ENCODE data around the gene LIPM. TPM values are rescaled to one million over a fixed set of nuclear protein-coding genes. Genes with fewer than 3 reads are reported as not detected.

Gene LIPM
- total RNA-seq, 1 experiment from 2014 or later = not detected

DNA sequence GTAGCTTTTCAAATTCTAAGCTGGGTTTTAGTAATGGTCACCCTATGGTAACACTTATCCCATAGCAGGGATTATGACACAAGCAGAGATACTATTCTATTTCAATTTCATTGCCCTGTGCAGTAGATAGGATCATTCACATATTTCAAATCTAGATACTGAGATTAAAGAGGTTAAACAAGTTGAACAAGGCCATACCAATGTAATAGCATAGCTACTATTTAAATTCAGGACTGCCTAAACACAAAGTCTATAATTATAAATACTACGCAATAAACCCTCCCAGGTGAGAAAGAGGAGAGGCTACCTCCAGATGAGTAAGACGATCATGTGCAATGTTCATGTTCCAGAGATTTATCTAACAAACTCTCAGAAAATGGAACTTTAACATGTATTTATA, 1.1 kb downstream of the LIPM start:
- H3K4me1 ChIP-seq (ENCODE audit: insufficient read depth, low read length) = no peaks in the 10 kb centered on the region
- H3K9ac ChIP-seq (ENCODE audit: low read length) = no peak overlapping the region
- no peaks in the 10 kb centered on the region for H3F3A ChIP-seq (ENCODE audit: low read length, unreplicated experiment)
- H4K20me1 ChIP-seq (ENCODE audit: low read length) = no peaks in the 10 kb centered on the region
- H3K4me2 ChIP-seq (ENCODE audit: low read length) = no peak overlapping the region
- DNase-seq (no peak), ATAC-seq (no peak)
- H3K9me2 ChIP-seq (replicated peaks; ENCODE audit: low read length) = no peaks in the 10 kb centered on the region
- BruUV-seq (replicated peaks) = no TSS peak
- H3K79me2 ChIP-seq (ENCODE audit: low read length) = no peaks in the 10 kb centered on the region
- POLR2A ChIA-PET (ENCODE audit: unreplicated experiment) = no interaction called here
- H3K4me3 ChIP-seq (ENCODE audit: low read length) = no peak overlapping the region
- no peak overlapping the region for H3K27ac ChIP-seq (ENCODE audit: low read length)
- no peak for TF ChIP-seq EZH2 (IDR thresholded peaks at IDR 0.05; ENCODE audit: low read length, unreplicated experiment)
- TF ChIP-seq, protein P1, sequence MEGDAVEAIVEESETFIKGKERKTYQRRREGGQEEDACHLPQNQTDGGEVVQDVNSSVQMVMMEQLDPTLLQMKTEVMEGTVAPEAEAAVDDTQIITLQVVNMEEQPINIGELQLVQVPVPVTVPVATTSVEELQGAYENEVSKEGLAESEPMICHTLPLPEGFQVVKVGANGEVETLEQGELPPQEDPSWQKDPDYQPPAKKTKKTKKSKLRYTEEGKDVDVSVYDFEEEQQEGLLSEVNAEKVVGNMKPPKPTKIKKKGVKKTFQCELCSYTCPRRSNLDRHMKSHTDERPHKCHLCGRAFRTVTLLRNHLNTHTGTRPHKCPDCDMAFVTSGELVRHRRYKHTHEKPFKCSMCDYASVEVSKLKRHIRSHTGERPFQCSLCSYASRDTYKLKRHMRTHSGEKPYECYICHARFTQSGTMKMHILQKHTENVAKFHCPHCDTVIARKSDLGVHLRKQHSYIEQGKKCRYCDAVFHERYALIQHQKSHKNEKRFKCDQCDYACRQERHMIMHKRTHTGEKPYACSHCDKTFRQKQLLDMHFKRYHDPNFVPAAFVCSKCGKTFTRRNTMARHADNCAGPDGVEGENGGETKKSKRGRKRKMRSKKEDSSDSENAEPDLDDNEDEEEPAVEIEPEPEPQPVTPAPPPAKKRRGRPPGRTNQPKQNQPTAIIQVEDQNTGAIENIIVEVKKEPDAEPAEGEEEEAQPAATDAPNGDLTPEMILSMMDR (conservative IDR thresholded peaks at IDR 0.05; ENCODE audit: low read depth, low read length) = no peak
- no peak for TF ChIP-seq EZH2phosphoT487 (IDR thresholded peaks at IDR 0.05; ENCODE audit: borderline replicate concordance, low read length)
- H3K27me3 ChIP-seq (ENCODE audit: low read length) = no peaks in the 10 kb centered on the region
- no peaks in the 10 kb centered on the region for H3K9me3 ChIP-seq (ENCODE audit: low read length)
- CTCF ChIA-PET = no interaction called here
- intact Hi-C loops (cut with micrococcal nuclease) = no loop called here
- no peak overlapping the region for H2AFZ ChIP-seq (ENCODE audit: low read length)
- no peaks in the 10 kb centered on the region for H3K36me3 ChIP-seq (ENCODE audit: low read depth, low read length)

- no TSS peak for BruUV-seq (replicated peaks)
- Histone ChIP-seq H3K79me2 (ENCODE audit: low read length) (no peaks in the 10 kb centered on the region), H3K9me3 (ENCODE audit: low read length) (no peaks in the 10 kb centered on the region), H3K36me3 (ENCODE audit: low read depth, low read length) (no peaks in the 10 kb centered on the region), H4K20me1 (ENCODE audit: low read length) (no peaks in the 10 kb centered on the region), H3K9me2 (replicated peaks; ENCODE audit: low read length) (no peaks in the 10 kb centered on the region), H3K4me3 (ENCODE audit: low read length) (no peak overlapping the region), H3K9ac (ENCODE audit: low read length) (no peak overlapping the region), H2AFZ (ENCODE audit: low read length) (no peak overlapping the region), H3F3A (ENCODE audit: low read length, unreplicated experiment) (no peaks in the 10 kb centered on the region), H3K27me3 (ENCODE audit: low read length) (no peaks in the 10 kb centered on the region), H3K4me2 (ENCODE audit: low read length) (no peak overlapping the region), H3K4me1 (ENCODE audit: insufficient read depth, low read length) (no peaks in the 10 kb centered on the region), H3K27ac (ENCODE audit: low read length) (no peak overlapping the region)
- TF ChIP-seq, protein P1 (conservative IDR thresholded peaks at IDR 0.05; ENCODE audit: low read depth, low read length) = no peak
- TF ChIP-seq EZH2phosphoT487 (IDR thresholded peaks at IDR 0.05; ENCODE audit: borderline replicate concordance, low read length) = no peak
- TF ChIP-seq EZH2 (IDR thresholded peaks at IDR 0.05; ENCODE audit: low read length, unreplicated experiment) = no peak
- ATAC-seq (no peak), DNase-seq (no peak)
- intact Hi-C loops (cut with micrococcal nuclease) = no loop called here
- POLR2A ChIA-PET (ENCODE audit: unreplicated experiment) = no interaction called here
- CTCF ChIA-PET = no interaction called here
Observed at GRCh38 chr10:88804083-88804812, 1.7 kb downstream of the LIPM start.

DNA sequence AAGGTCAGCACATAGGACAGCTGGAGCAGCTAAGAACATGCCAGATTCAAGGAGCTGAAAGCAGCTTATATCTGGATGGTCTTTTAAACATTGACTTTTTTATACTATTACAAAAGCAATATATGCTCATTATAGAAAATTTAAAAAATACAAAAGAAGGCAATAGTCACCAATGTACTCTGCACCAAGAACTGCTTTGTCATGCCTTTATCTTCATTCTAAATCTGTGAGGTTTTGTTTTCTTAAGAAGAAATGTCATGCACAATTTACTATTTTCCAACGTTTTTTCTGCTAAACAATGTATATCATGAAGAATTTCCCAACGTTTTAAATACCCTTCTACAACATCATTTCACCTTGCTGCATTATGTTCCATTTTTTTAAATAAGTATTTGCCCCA, 2.8 kb downstream of the LIPM start:
- H3K36me3 ChIP-seq (ENCODE audit: low read depth, low read length) = no peaks in the 10 kb centered on the region
- intact Hi-C loops (cut with micrococcal nuclease) = no loop called here
- no peaks in the 10 kb centered on the region for H3F3A ChIP-seq (ENCODE audit: low read length, unreplicated experiment)
- no peaks in the 10 kb centered on the region for H3K9me3 ChIP-seq (ENCODE audit: low read length)
- no peak overlapping the region for H2AFZ ChIP-seq (ENCODE audit: low read length)
- peaks cover 10% of the 10 kb centered on the region for H3K4me1 ChIP-seq (ENCODE audit: insufficient read depth, low read length)
- CTCF ChIA-PET = interaction anchor here (0.6 kb wide), 1 partner anchor 18 kb away, joined by 3 read pairs; no protein-coding TSS in a partner anchor
- H3K79me2 ChIP-seq (ENCODE audit: low read length) = no peaks in the 10 kb centered on the region
- TF ChIP-seq EZH2phosphoT487 (IDR thresholded peaks at IDR 0.05; ENCODE audit: borderline replicate concordance, low read length) (no peak), EZH2 (IDR thresholded peaks at IDR 0.05; ENCODE audit: low read length, unreplicated experiment) (no peak)
- TF ChIP-seq, protein P1 (conservative IDR thresholded peaks at IDR 0.05; ENCODE audit: low read depth, low read length) = no peak
- POLR2A ChIA-PET (ENCODE audit: unreplicated experiment) = no interaction called here
- H3K9ac ChIP-seq (ENCODE audit: low read length) = no peak overlapping the region
- H3K27ac ChIP-seq (ENCODE audit: low read length) = no peak overlapping the region
- DNase-seq (no peak), ATAC-seq (no peak)
- no peaks in the 10 kb centered on the region for H3K27me3 ChIP-seq (ENCODE audit: low read length)
- no peaks in the 10 kb centered on the region for H3K9me2 ChIP-seq (replicated peaks; ENCODE audit: low read length)
- H4K20me1 ChIP-seq (ENCODE audit: low read length) = no peaks in the 10 kb centered on the region
- no peak overlapping the region for H3K4me2 ChIP-seq (ENCODE audit: low read length)
- no peak overlapping the region for H3K4me3 ChIP-seq (ENCODE audit: low read length)
- no TSS peak for BruUV-seq (replicated peaks)

Data from PC-3 (cell line).